GM21423 (cell line): ENCODE results near the gene HPCAL1.
A peak's percentile ranks its signal among the peaks of the same experiment; 100 is the strongest.

Experiments used
- ATAC-seq: cut with Tn5 transposase; IDR thresholded peaks from one replicate; pipeline ENCODE4 v1.9.1; 2021; ENCODE audit warnings: mild to moderate bottlenecking, moderate library complexity; ENCODE audit not compliant: unreplicated experiment

HPCAL1 gene

DNA sequence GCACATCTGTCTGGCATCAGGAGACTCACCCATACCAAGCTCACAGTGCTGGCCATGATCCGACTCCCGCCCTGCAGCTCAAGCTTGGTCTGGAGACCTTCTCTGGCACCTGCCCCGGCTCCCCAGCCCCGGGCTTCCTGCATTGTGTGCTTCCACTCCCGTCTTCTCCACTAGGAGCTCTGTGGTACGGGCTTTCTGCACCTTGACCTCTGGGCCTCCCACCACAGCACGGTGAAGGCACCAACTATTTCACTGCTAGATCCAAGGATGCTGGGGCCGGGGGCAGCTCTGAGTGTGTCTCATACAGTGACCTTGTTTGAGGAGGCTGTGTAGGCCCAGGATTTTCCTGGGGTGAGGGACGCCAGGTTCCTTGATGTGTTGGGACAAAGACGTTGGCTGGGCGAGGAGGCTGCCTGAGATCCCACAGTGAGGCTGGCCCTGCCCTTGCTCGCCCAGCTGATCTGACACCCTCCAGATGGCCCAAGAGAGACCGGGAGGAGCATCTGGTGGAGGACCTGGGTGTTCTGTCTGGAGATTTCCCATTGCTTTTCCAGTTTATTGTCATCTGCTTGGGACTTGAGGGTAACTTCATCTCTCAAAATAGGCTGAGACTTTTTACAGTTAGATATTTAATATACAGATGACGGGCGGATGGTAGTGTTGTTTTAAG is 64.0 kb downstream of the HPCAL1 start:
- ATAC-seq, result no peak

DNA sequence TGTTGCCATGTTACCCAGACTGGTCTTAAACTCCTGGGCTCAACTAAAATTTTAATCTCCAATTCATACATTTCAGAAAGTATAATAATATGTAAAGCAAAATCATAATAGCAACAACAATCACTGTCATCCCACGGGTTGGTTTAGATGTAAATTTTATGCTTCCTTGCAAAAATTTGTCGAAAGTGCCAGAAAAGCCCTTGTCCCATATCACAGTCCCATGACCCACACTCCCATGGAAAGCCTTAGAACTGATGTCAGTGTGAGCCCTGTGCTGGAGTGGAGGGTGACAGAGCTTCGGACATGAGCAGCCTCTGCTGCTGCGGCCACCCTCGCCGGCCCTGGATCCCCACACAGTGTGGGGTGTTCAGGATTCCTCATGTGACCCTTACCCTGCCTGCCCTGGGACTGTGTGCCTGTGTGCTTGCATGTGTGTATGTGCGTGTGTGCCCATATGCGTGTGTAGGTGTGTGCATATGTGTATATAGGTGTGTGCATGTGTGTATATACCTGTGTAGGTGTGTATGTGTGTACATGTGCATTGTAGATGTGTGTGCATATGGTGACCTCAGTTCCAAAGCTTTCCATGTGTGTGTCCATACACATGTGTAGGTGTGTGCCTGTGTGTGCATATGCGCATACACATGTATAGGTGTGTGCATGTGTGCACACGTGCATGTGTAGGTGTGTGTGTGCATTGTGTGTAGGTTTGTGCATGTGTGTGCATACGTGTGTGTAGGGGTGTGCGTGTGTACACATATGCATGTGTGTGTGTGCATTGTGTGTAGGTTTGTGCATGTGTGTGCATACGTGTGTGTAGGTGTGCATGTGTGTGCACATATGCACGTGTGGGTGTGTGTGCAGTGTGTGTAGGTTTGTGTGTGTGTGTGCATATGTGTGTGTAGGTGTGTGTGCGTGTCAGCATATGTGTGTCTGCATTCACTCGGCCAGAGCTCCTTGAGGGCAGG is 65.1 kb downstream of the HPCAL1 start:
- ATAC-seq, result no peak

DNA sequence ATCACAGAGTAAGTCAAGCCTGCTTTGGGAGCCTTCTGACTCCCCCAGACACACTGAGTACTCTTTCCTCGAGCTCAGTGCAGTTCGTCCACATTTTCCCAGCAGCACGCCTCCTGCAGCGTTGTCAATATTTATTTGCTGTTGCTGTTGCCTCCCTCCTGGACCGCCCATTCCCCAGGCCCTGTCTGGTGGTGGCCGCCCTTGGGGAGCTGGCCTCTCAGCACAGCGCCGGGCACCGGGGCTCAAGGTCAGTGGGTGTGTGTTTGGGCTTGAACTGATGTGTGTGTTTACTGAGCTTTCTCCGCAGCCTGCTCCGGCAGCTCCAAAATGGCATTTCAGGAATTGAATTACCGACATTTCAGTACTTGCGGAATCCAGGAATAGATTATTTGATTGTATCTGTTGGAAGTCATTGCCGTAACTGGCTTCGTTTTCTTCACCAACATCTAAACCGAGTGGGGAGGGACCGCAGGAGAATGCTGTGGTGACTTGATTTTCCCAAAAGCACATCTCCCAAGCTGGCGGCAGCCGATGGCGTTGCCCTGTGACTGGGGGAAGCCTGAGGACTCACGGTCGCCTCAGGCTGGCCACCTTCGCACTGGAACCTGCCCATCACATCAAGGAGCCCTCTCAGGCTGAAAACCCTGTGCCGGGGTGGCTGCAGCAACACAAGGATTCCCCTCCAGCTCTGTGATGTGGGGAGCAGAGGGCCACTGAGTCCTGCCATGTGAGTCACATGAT is 66.0 kb downstream of the HPCAL1 start:
- no peak for ATAC-seq

- ATAC-seq, result no peak
Observed at GRCh38 chr2:10369269-10370255, 66.9 kb downstream of the HPCAL1 start.

- ATAC-seq, result no peak
Observed at GRCh38 chr2:10370390-10370789, 67.7 kb downstream of the HPCAL1 start.

GRCh38 chr2:10370895-10371294 is 68.2 kb downstream of the HPCAL1 start:
- no peak for ATAC-seq

DNA sequence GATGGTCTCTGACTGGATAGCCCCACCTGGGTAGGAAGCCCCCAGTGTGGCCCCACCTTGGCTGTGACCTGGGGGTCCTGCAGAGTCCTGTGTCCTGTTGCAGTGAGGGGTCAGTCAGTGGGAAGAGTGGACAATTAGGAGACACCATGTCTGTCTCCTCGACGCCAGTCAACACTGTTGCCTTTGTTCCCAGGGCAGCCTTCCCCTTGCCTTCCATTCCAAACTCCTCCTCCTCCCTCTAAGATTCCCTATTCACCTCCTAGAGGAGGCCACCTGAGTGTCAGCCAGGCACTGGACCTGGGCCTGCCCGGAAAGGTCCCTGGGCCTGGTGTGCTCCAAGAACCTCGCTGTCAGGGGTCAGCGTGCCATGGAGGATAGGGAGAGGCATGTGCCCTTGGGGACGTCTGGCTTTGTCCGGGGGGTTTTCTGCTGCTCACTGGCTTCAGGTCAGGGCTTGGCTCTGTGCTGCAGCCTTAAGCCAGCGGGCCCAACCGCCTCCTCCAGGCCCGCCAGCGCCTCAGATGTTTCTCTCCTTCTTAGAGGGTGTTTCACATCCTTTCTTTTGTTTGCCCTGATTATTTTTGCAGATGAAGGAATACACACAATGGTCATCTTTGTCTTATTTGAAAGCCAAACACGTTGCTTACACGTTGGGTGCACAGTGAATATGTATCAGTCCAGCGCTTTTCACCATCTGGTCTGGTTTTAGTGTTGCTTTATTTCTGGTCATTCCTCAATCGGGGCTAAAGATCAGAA is 68.9 kb downstream of the HPCAL1 start:
- no peak for ATAC-seq

- no peak for ATAC-seq
Observed at GRCh38 chr2:10372203-10372861, 69.6 kb downstream of the HPCAL1 start.

- ATAC-seq, result no peak
Observed at GRCh38 chr2:10372862-10373240, 70.1 kb downstream of the HPCAL1 start.

GRCh38 chr2:10373931-10374330 is 71.2 kb downstream of the HPCAL1 start:
- ATAC-seq, result no peak

GRCh38 chr2:10374362-10374943 is 71.7 kb downstream of the HPCAL1 start:
- ATAC-seq, result no peak

GRCh38 chr2:10375570-10376281 is 73.0 kb downstream of the HPCAL1 start:
- peak; percentile 50 for ATAC-seq

DNA sequence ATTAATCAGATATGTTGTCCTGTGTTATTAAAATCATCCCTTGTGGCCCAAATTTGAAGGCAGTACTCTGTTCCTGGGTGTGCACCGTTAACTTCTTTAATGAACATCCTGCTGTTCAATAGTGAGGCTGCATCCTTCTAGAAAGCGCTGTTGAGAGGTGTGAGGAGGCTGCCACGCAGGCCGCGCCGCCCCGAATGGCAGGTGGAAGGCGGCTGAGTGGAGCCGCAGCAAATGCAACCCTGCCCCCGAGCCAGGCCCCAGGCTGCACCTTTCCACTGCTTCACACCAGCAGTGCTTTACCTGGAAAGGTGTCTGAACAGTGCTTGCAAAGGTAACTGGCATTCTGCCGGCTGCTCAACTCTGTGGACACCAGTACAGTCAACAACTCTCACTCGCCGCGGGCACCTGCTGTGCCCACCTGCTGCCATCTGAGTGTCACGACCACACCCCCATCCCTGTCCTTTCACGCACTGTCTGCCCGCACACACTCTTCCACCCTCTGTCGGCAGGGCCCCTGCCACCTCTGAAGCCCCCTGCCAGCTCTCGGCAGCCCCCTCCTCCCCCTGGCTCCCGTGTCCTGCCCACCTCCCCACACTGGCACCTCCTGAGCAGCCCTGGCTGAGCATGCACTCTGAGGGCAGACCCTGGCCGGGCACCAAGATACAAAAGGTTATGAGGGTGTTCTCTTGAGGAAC is 74.5 kb downstream of the HPCAL1 start:
- no peak for ATAC-seq

GRCh38 chr2:10377747-10378085 is 75.0 kb downstream of the HPCAL1 start:
- no peak for ATAC-seq

DNA sequence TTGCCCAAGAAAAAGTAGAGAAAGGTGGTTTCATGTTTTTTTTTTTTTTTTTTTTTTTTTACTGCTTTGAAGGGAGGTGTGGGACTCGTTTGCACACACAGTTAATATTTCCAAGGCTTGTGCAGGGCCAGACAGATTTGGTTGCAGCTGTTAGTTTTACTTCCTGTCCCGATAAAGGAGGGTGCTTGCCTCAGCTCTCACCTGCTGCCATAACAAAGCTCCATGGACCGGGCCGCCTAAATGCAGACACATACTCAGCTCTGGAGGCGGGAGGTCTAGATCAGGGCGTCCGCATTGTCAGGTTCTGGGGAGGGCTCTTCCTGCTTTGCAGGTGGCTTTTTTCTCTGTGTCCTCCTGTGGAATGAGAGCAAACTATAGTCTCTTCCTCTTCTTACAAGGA is 75.5 kb downstream of the HPCAL1 start:
- ATAC-seq, result peak; percentile 66

DNA sequence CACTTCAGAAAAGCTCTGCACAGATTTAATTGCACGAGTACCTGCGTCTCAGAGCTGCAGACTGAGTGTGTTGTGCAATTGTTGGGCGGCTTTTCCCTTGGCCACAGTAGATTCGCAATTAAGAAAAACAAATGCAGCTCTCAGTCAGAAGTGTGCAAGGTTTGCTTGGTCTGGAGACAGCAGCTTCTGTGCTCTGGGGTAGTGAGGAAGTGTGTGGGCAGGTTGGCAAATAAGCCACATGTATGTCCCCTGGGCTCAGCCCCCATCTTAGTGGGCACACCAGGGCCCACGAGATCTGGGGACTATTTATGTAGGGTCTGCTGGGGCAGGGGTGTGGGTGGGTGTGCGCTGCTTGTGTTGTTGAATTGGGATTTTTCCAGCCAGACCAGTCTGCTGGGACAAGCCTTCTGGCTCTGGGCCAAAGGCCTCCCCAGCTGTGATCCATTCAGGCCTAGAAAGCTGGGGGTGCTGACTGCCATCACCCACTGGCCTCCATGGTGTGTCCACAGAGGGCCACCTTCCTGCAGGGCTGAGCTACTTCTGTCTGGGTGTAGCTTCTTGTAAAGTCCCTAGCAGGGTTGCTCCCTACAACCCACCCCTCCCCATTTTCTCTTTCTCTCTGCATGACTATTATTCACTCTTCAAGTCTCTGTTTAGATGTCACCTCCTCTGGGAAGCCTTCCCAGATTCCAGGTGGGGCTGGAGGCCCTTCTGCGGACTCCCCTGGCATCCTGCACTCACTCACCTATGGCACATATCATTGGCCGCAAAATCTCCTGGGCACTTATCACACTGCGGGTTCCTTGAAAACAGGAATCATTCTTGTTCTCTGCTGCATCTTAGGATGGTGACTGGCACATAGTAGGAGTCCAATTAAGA is 77.6 kb downstream of the HPCAL1 start:
- no peak for ATAC-seq

DNA sequence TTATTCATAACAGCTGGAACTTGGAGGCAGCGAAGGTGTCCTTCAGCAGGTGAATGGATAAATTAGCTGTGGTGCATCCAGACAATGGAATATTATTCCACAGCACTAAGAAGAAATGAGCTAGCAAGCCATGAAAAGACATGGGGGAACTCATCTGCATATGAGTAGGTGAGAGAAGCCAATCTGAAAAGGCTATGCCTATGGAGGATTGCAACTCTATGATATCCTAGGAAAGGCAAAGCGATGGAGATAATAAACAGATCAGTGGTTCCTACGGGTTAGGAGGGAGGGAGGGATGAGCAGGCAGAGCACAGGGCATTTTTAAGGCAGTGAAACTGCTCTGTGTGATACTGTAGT is 79.3 kb downstream of the HPCAL1 start:
- ATAC-seq, result no peak
